HG03139 (cell line): ENCODE data around the gene MORN1.

Experiments
- ATAC-seq: cut with Tn5 transposase; IDR thresholded peaks from one replicate; pipeline ENCODE4 v1.9.1; 2021; ENCODE audit not compliant: unreplicated experiment

Gene MORN1

DNA sequence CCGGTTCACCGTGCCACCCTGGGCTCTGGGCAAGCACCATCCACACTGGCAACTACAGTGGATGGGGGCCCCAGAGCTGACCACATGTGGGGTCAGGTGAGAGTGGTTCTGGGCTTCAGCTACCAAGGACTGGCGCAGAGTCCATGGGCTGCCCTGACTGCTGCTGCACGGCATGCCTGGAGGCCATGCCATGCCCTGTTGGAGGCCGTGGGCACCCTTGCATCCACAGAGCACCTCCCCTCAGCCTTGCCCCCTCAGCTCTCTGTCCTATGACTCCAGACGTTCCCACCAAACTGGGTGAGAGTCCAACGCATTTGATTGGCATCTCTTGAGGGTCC is 15.5 kb downstream of the MORN1 start:
- ATAC-seq: no peak

DNA sequence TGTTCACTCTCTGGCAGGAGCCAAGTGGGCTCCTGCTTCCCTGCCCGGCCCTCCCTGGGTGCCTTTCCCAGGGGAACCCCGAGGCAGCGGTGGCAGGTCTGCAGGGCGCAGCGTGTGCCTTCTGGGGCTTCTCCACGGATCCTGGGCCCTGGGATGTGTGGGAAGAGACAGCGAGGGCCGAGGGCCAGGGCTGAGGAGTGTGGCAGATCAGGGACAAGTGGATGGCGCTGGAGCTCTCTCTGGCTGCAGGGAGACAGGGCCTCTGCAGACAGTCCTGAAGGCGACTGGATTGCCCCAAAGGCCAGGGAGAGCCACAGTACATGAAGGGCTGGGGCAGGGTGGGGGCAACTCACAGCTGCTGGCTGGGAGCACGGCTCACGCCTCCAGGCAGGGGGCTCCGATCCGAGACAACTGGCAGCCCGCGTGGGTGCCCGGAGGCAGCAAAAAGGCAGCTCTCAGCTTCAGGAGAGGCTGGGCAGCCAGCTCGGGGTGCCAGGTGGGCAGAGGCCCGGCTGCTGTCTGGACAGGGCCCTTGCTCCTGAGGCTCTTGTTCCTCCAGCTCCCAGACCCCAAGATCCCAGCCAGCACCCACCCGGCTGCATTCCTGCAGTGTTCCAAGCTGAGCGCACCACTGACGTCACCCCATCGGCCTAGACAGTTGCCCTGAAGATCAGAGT is 16.0 kb downstream of the MORN1 start:
- no peak for ATAC-seq

DNA sequence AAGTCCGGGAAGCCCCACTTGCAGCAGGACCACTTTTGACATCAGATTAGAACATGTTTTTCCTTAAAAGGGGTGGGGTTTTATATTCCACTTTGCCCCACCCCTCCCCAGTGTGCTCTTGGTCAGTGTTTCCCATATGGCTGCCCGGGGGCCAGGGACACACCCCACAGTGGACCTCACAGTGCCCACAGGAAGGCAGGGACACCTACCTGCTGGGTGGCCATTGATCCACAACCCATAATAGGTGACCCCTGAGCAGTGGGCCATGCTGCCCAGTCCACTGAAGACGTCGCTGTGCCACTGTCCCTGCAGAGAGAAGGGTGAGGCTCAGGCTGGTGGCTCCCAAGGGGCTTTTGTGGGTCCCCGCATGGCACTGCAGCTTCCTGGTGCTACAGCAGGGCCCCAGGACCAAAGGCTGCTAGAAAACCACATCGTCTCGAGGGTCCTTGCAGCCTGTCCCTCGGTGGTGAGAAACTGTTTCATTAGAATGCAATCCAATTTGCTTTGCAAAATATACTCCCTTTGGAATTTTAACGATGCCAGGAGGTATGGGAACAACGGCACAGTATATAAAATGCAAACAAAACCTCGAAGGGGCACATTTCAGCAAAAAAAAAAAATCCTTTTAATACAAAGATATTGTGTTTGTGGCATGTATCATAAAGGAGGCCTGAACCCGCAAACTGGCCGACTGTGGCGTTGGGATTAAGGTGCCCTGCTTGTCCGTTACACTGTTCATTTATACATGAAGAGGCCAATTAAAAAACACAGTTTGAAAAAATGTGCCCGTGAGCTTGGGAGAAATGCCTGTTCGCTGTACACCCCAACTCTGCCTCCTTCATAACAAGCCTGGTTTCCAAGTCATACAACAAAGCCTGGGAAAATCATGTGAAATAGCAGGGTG is 16.9 kb downstream of the MORN1 start:
- ATAC-seq: no peak

DNA sequence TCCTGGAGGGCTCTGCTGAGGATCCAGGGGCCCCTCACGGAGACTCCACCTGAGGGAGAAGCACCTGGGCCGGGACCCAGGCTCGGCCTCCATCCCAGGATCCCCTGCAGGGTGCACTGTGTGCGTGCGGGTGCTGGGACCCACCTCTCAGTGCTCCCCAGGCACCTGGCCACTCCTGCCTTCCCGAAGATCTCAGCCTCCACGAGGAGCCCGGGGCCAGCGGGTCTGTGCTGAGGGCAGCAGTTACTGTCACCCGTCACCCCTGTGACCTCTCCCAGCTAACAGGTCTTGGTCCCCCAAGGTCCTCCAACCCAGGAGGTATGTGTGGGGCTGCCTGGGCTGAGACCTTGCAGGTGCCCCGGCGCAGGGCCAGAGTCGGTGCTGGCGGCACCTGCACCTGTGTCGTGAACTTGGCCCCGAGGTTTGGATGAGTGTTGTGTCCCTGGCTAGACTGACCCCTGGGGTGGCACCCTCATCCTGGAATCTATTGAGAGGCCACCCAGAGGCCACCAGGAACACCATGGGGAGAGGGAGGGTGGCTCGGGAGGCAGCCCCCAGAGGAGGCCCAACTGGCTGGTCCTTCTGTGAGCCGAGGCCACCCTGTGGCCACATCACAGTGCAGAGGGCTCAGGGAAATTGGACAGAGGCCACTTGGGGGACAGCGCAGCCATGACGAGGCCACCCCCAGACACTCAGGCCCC is 17.7 kb downstream of the MORN1 start:
- no peak for ATAC-seq

GRCh38 chr1:2372551-2373490 is 18.5 kb downstream of the MORN1 start:
- no peak for ATAC-seq

DNA sequence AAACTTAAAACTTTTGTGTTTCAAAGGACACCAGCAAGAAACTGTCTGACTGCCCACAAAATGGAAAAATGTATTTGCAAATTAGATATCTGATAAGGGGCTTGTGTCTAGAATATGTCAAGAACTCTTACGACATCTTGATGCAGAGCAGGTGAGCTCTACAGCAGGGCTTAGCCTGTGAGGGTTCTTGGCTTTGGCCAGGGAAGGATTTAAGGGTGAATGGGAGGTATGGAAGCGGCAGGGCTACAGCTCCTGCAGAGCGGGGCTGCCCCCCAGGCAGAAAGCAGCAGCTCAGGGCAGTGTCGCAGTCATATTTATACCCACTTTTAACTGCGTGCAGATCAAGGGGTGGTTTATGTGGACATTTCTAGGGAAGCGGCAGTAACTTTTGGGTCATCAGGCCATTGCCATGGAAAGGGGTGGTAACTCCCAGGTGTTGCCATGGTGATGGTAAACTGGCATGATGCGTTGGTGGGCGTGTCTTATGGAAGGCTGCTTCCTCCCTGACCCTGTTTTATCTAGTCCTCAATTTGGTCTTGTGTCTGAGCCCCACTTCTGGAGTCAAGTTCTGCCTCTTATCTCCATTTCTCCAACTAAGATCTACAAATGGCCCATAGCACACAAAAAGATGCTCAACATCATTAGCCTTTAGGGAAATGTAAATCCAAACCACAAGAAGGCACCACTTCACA is 23.2 kb downstream of the MORN1 start:
- ATAC-seq: no peak

DNA sequence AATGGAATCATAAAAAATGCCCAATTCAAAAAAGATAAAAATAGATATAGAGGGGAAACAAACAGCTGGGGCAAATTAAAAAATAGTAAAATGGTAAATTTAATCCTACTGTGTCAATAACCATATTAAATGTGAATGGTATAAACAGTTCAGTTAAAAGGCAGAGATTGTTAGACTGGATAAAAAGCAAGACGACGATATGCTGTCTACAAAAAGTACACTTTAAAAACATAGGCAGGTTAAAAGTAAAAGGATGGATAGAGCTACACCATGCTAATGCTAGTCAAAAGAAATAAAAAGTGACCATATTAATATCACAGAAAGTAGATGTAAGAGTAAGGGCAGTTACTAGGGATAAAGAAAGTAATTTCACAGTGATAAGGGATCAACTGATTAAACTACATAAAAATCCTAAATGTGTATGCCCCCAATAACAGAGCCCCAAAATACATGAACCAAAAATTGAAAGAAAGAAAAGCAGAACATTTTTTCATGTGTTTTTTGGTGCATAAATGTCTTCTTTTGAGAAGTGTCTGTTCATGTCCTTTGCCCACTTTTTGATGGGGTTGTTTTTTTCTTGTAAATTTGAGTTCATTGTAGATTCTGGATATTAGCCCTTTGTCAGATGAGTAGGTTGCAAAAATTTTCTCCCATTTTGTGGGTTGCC is 27.4 kb downstream of the MORN1 start:
- ATAC-seq: no peak

DNA sequence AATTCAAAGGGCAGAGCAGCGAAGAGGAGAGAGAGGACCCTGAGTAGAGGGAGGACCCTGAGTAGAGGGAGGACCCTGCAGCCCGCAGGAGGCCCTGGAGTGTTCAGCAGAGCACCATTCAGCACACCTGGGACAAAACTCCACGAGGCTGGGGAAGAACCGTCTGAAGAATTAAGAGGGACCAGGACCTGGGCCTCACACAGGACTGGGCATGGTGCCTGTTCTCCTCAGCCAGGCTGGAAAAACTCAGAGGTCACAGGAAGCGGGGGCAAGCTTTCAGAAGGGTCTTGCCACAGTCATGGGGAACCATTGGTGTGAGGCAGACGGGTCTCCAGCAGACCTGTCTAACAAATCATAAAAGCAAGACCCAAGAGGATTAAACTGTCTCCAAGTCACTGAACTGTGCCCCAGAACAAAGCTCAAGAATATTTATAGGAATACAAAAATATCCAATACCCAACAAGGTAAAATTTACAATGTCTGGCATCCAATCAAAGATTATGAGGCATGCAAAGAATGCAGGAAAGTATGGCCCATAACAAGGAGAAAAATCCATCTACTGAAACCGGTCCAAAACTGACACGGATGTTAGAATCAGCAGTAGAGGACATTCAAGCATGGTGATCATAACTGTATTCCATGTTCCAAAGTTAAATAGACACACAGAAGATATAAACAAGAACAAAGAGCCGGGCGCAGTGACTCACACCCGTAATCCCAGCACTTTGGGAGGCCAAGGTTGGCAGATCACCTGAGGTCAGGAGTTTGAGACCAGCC is 30.6 kb downstream of the MORN1 start:
- no peak for ATAC-seq

GRCh38 chr1:2358651-2359640 is 32.4 kb downstream of the MORN1 start:
- no peak for ATAC-seq

DNA sequence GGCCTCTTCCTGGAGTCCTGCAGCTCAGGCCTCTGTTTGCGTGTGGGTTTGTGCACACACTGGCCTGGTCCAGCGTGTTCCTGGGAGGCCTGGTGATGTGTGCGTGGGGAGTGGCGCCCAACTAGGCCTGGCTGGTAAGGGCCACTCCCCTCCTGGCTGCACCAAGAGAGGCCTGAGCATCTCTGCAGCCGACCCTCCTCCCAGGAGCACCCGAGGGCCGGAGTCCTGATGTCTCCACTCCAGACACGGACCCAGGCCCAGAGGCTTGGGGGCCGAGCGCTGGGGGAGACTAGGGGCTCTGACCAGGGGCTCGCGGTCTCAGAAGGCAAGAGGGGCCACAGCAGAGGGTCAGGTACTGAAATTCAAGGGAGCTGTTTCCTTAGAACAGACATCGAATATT is 33.3 kb downstream of the MORN1 start:
- no peak for ATAC-seq

- no peak for ATAC-seq
Observed at GRCh38 chr1:2356911-2357845, 34.2 kb downstream of the MORN1 start.

DNA sequence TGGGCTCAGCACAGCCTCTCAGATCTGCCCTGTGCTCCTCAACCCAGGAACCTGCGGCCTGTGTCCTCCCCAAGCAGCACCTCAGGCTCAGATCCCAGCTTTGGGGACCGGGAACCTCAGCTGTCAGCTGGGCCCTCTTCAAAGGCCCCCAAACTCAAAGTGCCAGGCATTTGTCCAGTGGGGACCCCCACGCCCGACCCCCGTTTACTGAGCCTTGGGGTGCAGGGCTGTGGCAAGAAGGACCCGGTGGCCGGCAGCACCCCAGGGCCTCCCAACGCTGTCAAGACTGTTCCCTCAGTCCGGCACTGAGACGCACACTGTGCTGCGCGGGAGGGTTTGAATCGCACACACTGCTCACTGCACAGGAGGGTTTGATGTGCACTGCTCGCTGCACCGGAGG is 35.0 kb downstream of the MORN1 start:
- no peak for ATAC-seq

GRCh38 chr1:2355373-2356261 is 35.7 kb downstream of the MORN1 start:
- ATAC-seq: no peak

- no peak for ATAC-seq
Observed at GRCh38 chr1:2354511-2355372, 36.6 kb downstream of the MORN1 start.
